Liver (tissue), 3 donors: Measurements from ENCODE around the gene DAPK3.

Source experiments
- EGR1 ChIP-seq, 2 donors: IDR thresholded peaks; 2 replicates each; pipeline ENCODE4 v1.6.1; 2016 to 2018; ENCODE audit warnings: antibody characterized with exemption in 2 of 2, low read depth in 2 of 2
- FOXA1 ChIP-seq: IDR thresholded peaks from 2 replicates; pipeline ENCODE4 v1.6.1; 2016; ENCODE audit warnings: antibody characterized with exemption
- GABPA ChIP-seq, 2 donors: IDR thresholded peaks in 1 of 2; conservative IDR thresholded peaks in 1 of 2; 2 replicates each; pipeline ENCODE4 v1.6.1; 2016; ENCODE audit warnings: antibody characterized with exemption in 2 of 2, mild to moderate bottlenecking in 1 of 2, moderate library complexity in 1 of 2
- HNF4G ChIP-seq: IDR thresholded peaks from 2 replicates; pipeline ENCODE4 v1.6.1; 2016; ENCODE audit warnings: antibody characterized with exemption
- MAX ChIP-seq: IDR thresholded peaks from 2 replicates; pipeline ENCODE4 v1.6.1; 2016; ENCODE audit warnings: antibody characterized with exemption
- RAD21 ChIP-seq, 2 donors: IDR thresholded peaks; 2 replicates each; pipeline ENCODE4 v1.6.1; 2016; ENCODE audit warnings: antibody characterized with exemption in 2 of 2, mild to moderate bottlenecking in 2 of 2
- REST ChIP-seq: IDR thresholded peaks from 2 replicates; pipeline ENCODE4 v1.6.1; 2016; ENCODE audit warnings: antibody characterized with exemption, mild to moderate bottlenecking
- TF ChIP-seq, protein P1 (sequence below): fragments of 150-350 bp; IDR thresholded peaks from 2 replicates; pipeline ENCODE4 v1.5.1; 2017; ENCODE audit warnings: improper control_type of control experiment, low read depth, low read length; ENCODE audit not compliant: missing input control
- TF ChIP-seq, protein P2 (sequence below): IDR thresholded peaks from 2 replicates; pipeline ENCODE4 v1.6.1; 2016; ENCODE audit warnings: antibody characterized with exemption
- donor health status: healthy.
- donor health status: healthy.

GRCh38 chr19:3985643-3986259, 14.9 kb upstream of the DAPK3 start:
- TF ChIP-seq HNF4G: no peak
- TF ChIP-seq, protein P1, sequence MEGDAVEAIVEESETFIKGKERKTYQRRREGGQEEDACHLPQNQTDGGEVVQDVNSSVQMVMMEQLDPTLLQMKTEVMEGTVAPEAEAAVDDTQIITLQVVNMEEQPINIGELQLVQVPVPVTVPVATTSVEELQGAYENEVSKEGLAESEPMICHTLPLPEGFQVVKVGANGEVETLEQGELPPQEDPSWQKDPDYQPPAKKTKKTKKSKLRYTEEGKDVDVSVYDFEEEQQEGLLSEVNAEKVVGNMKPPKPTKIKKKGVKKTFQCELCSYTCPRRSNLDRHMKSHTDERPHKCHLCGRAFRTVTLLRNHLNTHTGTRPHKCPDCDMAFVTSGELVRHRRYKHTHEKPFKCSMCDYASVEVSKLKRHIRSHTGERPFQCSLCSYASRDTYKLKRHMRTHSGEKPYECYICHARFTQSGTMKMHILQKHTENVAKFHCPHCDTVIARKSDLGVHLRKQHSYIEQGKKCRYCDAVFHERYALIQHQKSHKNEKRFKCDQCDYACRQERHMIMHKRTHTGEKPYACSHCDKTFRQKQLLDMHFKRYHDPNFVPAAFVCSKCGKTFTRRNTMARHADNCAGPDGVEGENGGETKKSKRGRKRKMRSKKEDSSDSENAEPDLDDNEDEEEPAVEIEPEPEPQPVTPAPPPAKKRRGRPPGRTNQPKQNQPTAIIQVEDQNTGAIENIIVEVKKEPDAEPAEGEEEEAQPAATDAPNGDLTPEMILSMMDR: no peak
- TF ChIP-seq, protein P2, sequence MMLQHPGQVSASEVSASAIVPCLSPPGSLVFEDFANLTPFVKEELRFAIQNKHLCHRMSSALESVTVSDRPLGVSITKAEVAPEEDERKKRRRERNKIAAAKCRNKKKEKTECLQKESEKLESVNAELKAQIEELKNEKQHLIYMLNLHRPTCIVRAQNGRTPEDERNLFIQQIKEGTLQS: no peak
- no peak for TF ChIP-seq RAD21 (IDR thresholded peaks at IDR 0.05)
- TF ChIP-seq GABPA (IDR thresholded peaks at IDR 0.05 in 1 of 2, conservative IDR thresholded peaks at IDR 0.05 in 1 of 2): no peak
- no peak for TF ChIP-seq MAX
- no peak for TF ChIP-seq FOXA1
- TF ChIP-seq REST: no peak
- no peak for TF ChIP-seq EGR1 (IDR thresholded peaks at IDR 0.05; ENCODE audit: low read depth in 2 of 2)
